NT2/D1 (cell line): ENCODE data around the gene INTS1.

Experiments used
- YY1 ChIP-seq: IDR thresholded peaks from 2 replicates; pipeline ENCODE4 v1.6.1; 2011; ENCODE audit not compliant: insufficient read length, insufficient read depth
- ZNF274 ChIP-seq: IDR thresholded peaks from 2 replicates; pipeline ENCODE4 v1.6.1; 2011; ENCODE audit warnings: mild to moderate bottlenecking, low read depth, low read length

DNA sequence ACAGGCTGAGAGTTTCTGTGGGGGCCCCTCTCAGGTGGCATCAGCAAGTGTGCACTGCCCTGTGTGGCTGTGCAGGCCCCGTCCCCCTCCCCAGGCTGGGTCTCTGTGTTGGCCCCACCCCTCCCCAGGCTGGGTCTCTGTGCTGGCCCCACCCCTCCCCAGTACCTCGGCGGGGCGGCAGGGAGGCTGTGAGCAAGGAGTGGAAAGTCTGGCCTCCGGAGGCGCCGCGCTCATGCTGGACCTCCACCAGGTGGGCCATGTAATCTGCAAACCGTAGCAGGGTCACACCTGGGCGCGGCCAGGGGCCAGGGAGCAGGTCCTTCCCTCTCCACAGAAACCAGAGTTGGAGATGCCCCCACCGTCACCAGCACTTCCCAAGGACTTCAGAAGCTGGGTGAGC is 23.5 kb downstream of the INTS1 start:
- no peak for TF ChIP-seq ZNF274
- no peak for TF ChIP-seq YY1
